K562 (cell line): ENCODE measurements around the gene APLP1. TPM values are rescaled to one million over a fixed set of nuclear protein-coding genes. Genes with fewer than 3 reads are reported as not detected.

ENCODE experiments used
- ATAC-seq: fragments of 200-7000 bp; cut with Tn5 transposase; 3 replicates; pipeline ENCODE4 v1.9.1; 2020; ENCODE audit warnings: moderate library complexity
- BruUV-seq: library from RNA; stranded (reverse); fragments of 400-500 nt; replicated peaks from 2 replicates; lab custom pipeline; 2021; lab: Mats Ljungman, UMichigan
- CTCF ChIA-PET: fragments of 300-600 bp; formaldehyde crosslinking; extraction: SDS; loops from one replicate; lab custom pipeline; 2021; ENCODE audit warnings: low intra/inter-chr PET ratio; lab: Yijun Ruan, JAX
- POLR2A ChIA-PET: fragments of 300-600, 350-650 bp; sonication (Branson Sonifier 250); formaldehyde crosslinking; extraction: SDS; loops from one replicate; lab custom pipeline; 2021; ENCODE audit warnings: antibody characterized with exemption, inconsistent platforms; lab: Yijun Ruan, JAX
- DNase-seq, 4 experiments: peaks; one replicate each; pipeline versions ENCODE4 v3.0.0 to v3.0.0-alpha.2; 2011 to 2018; ENCODE audit warnings: low spot score in 3 of 4, mixed read lengths in 3 of 4; ENCODE audit errors: extremely low read depth in 1 of 4
- FAIRE-seq: peaks from 2 replicates; lab custom pipeline; 2011; peaks lifted over from hg19 to GRCh38; lab: Jason Lieb, UNC
- H2AFZ ChIP-seq: 2 replicates; pipeline ENCODE4 v1.6.0; 2011; ENCODE audit warnings: low read depth, low read length, control low read depth, inconsistent platforms
- H3K27ac ChIP-seq: fragments of 200-600 bp; 3 replicates; pipeline ENCODE4 v1.8.0; 2011; ENCODE audit warnings: low read depth, mild to moderate bottlenecking, control low read depth, inconsistent platforms, low read length, moderate library complexity, mixed read lengths; ENCODE audit errors: extremely low read depth
- H3K27me3 ChIP-seq, 2 experiments: fragments of 300-600 bp in 1 of 2; 2 replicates in 1 of 2; 3 replicates in 1 of 2; pipeline versions ENCODE4 v1.6.0 to v1.8.0; 2011; ENCODE audit warnings: inconsistent platforms in 2 of 2, low read length in 2 of 2, mild to moderate bottlenecking in 1 of 2, mixed read lengths in 1 of 2, moderate library complexity in 1 of 2; ENCODE audit not compliant: control insufficient read depth in 2 of 2, insufficient read depth in 2 of 2
- H3K36me3 ChIP-seq: fragments of 300-600 bp; 3 replicates; pipeline ENCODE4 v1.8.0; 2011; ENCODE audit warnings: mild to moderate bottlenecking, low read length, inconsistent platforms; ENCODE audit not compliant: control insufficient read depth, insufficient read depth
- H3K4me1 ChIP-seq, 2 experiments: fragments of 200-600 bp in 1 of 2; replicated peaks in 1 of 2; 2 replicates in 1 of 2; 3 replicates in 1 of 2; pipeline versions ENCODE4 v1.5.1 to v1.8.0; 2011; ENCODE audit warnings: inconsistent platforms in 2 of 2, low read length in 2 of 2, mild to moderate bottlenecking in 1 of 2, mixed read lengths in 1 of 2, moderate library complexity in 1 of 2; ENCODE audit not compliant: control insufficient read depth in 2 of 2, insufficient read depth in 2 of 2
- H3K4me2 ChIP-seq: 2 replicates; pipeline ENCODE4 v1.6.1; 2011; ENCODE audit warnings: low read length, control low read depth, inconsistent platforms, mixed read lengths; ENCODE audit not compliant: insufficient read depth
- H3K4me3 ChIP-seq: fragments of 200-600 bp; sonication (generic), shearing (Covaris generic); 2 replicates; pipeline ENCODE4 v1.5.1; 2016; ENCODE audit warnings: control low read depth, inconsistent platforms
- H3K79me2 ChIP-seq: fragments of 200-600 bp; 3 replicates; pipeline ENCODE4 v1.8.0; 2011; ENCODE audit warnings: low read length, inconsistent platforms; ENCODE audit not compliant: control insufficient read depth, insufficient read depth
- H3K9ac ChIP-seq, 2 experiments: 2 replicates each; pipeline versions ENCODE4 v1.6.0 to v1.6.1; 2011; ENCODE audit warnings: low read depth in 2 of 2, low read length in 2 of 2, control low read depth in 1 of 2, inconsistent platforms in 1 of 2, mild to moderate bottlenecking in 1 of 2, mixed read lengths in 1 of 2; ENCODE audit not compliant: insufficient read depth in 1 of 2
- H3K9me1 ChIP-seq: one replicate; pipeline ENCODE4 v1.6.0; 2011; ENCODE audit warnings: inconsistent platforms, mild to moderate bottlenecking, low read length, moderate library complexity; ENCODE audit not compliant: control insufficient read depth, insufficient read depth
- H3K9me3 ChIP-seq: replicated peaks from 2 replicates; pipeline ENCODE4 v1.5.1; 2011; ENCODE audit warnings: low read depth, low read length, inconsistent platforms; ENCODE audit not compliant: control insufficient read depth, insufficient read depth
- H4K20me1 ChIP-seq: replicated peaks from 2 replicates; pipeline ENCODE4 v1.6.1; 2011; ENCODE audit warnings: low read length, inconsistent platforms, mixed read lengths; ENCODE audit not compliant: control insufficient read depth, insufficient read depth
- ARID3A ChIP-seq: IDR thresholded peaks from 2 replicates; pipeline ENCODE4 v1.6.1; 2012; ENCODE audit warnings: low read depth, low read length, improper control_type of control experiment, borderline replicate concordance
- PML ChIP-seq: IDR thresholded peaks from 2 replicates; pipeline ENCODE4 v1.6.1; 2012; ENCODE audit warnings: low read length, inconsistent platforms
- RBM25 ChIP-seq: fragments of 200-400 bp; formaldehyde crosslinking; IDR thresholded peaks from 2 replicates; pipeline ENCODE4 v1.6.1; 2018; ENCODE audit warnings: low read length, low read depth, moderate library complexity; ENCODE audit not compliant: severe bottlenecking
- TAF9B ChIP-seq: fragments of 450-650 bp; IDR thresholded peaks from 2 replicates; pipeline ENCODE4 v1.6.1; 2018; ENCODE audit warnings: mild to moderate bottlenecking; ENCODE audit not compliant: partially characterized antibody
- WGBS: fragments of 100-300 bp; shearing (Covaris generic); methylation state at CpG from one replicate; pipeline ENCODE4 v1.1.6; 2016; ENCODE audit warnings: low coverage, mixed read lengths; ENCODE audit not compliant: insufficient coverage; ENCODE audit errors: missing lambda C conversion rate; 5-methylcytosine and 5-hydroxymethylcytosine counted together
- in situ Hi-C: fragments of 300-500 bp; cut with MboI; formaldehyde crosslinking; loops from 4 replicates; pipeline ENCODE4 v1.15.0; 2018; ENCODE audit warnings: inconsistent platforms, mixed read lengths
- intact Hi-C: fragments of 100-400 bp; cut with micrococcal nuclease; formaldehyde crosslinking; loops from 2 replicates; pipeline ENCODE4 v1.14.2; 2022
- polyA plus RNA-seq, 8 experiments: library from polyadenylated mRNA; depleted of rRNA in 4 of 8; stranded (reverse) in 5 of 8; unstranded in 3 of 8; fragments of >200 nt; fragmentation: Nextera tagmentation in 2 of 8; fragmentation: Illumina TruSeq in 1 of 8; extraction: Ambion mirVana in 2 of 8; extraction: Trizol in 1 of 8; gene quantifications; 2 replicates each; pipeline versions ENCODE4 v1.2.1 to v1.2.3, GENCODE V29; 2011 to 2014; ENCODE audit warnings: inconsistent platforms in 1 of 8, missing spikeins in 1 of 8
- total RNA-seq, 7 experiments: library from RNA; depleted of rRNA in 6 of 7; stranded (reverse); fragments of >200 nt in 6 of 7; fragmentation: Illumina TruSeq in 2 of 7; extraction: Trizol in 2 of 7; gene quantifications; 2 replicates each; pipeline versions ENCODE4 v1.2.1 to v1.2.3, GENCODE V29; 2011 to 2021; ENCODE audit warnings: low replicate concordance in 1 of 7
- TF ChIP-seq, protein P1 (sequence below): sonication (generic); formaldehyde crosslinking; IDR thresholded peaks from 2 replicates; pipeline ENCODE4 v1.8.0; 2023; ENCODE audit warnings: mild to moderate bottlenecking, missing genetic modification reagents

The APLP1 gene
- total and polyA plus RNA-seq, 9 of the 15 experiments (the other 6 are each of a cell fraction or from before 2014, with no cell fraction given) = 0.69 to 9.9 (median 4.7) TPM

DNA sequence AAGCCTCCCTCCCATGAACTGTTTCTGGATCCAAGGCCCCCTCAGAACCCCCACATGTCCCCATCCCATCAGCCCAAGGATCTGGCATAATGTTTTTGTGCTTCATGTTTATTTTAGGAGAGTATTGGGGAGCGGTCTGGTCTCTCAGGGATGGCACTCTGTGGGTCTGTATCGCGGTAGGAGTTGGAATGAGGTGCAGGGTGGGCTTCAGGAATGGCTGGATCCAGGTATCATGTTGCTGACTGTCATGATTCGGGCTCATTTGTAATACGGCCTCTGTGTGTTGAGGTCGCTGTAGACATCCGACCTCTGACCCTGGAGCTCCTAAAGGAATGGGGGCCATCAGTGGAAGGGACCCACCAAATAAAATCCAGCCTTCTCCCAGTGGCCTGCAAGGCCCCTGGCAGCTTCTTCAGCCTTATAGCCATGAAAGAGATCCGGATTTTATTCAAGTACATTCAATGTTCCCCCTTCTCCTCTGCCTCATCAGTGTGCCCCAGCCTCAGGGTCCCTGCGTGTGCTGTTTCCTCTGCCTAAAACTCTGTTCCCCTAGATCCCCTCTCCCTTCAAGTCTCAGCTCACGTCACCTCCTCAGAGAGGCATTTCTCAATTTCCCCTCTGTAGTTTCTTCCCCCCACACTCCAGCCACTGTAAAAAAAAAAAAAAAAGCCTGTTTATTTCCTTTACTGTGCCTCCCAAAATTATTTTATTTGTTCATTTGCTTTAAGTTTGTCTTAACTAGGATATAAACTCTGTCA is 36.1 kb downstream of the APLP1 start:
- no peaks in the 10 kb centered on the region for H3K9me1 ChIP-seq
- no peak overlapping the region for H3K4me3 ChIP-seq
- POLR2A ChIA-PET = interaction anchor here (0.6 to 1.4 kb wide), 4 partner anchors 12 to 555 kb away, joined by 3 to 4 read pairs (median 3); no protein-coding TSS in a partner anchor
- ATAC-seq (no peak), FAIRE-seq (no peak), DNase-seq (no peak)
- no TSS peak for BruUV-seq
- in situ Hi-C loops (no loop called here), intact Hi-C loops (no loop called here)
- CTCF ChIA-PET = interaction anchor here (0.6 to 1.0 kb wide), 2 partner anchors 23 to 79 kb away, joined by 4 to 5 read pairs; no protein-coding TSS in a partner anchor
- no peaks in the 10 kb centered on the region for H4K20me1 ChIP-seq
- WGBS = 72% methylated on average over 10 of the region's 10 CpGs
- no peaks in the 10 kb centered on the region for H3K36me3 ChIP-seq
- no peaks in the 10 kb centered on the region for H3K27me3 ChIP-seq
- no peaks in the 10 kb centered on the region for H3K9me3 ChIP-seq
- H3K27ac ChIP-seq = peak overlapping the region; percentile 33; the same call in 1 of the 3 replicates
- no peak for TF ChIP-seq PML
- no peak for TF ChIP-seq ARID3A
- TF ChIP-seq RBM25 = peak; percentile 41
- TF ChIP-seq, protein P1, sequence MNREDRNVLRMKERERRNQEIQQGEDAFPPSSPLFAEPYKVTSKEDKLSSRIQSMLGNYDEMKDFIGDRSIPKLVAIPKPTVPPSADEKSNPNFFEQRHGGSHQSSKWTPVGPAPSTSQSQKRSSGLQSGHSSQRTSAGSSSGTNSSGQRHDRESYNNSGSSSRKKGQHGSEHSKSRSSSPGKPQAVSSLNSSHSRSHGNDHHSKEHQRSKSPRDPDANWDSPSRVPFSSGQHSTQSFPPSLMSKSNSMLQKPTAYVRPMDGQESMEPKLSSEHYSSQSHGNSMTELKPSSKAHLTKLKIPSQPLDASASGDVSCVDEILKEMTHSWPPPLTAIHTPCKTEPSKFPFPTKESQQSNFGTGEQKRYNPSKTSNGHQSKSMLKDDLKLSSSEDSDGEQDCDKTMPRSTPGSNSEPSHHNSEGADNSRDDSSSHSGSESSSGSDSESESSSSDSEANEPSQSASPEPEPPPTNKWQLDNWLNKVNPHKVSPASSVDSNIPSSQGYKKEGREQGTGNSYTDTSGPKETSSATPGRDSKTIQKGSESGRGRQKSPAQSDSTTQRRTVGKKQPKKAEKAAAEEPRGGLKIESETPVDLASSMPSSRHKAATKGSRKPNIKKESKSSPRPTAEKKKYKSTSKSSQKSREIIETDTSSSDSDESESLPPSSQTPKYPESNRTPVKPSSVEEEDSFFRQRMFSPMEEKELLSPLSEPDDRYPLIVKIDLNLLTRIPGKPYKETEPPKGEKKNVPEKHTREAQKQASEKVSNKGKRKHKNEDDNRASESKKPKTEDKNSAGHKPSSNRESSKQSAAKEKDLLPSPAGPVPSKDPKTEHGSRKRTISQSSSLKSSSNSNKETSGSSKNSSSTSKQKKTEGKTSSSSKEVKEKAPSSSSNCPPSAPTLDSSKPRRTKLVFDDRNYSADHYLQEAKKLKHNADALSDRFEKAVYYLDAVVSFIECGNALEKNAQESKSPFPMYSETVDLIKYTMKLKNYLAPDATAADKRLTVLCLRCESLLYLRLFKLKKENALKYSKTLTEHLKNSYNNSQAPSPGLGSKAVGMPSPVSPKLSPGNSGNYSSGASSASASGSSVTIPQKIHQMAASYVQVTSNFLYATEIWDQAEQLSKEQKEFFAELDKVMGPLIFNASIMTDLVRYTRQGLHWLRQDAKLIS (CRISPR knock-in tag) = no peak
- no peak for TF ChIP-seq TAF9B
- H3K9ac ChIP-seq = no peak overlapping the region; a peak in 1 of 4 replicates
- peaks cover 8% of the 10 kb centered on the region; the same call in 2 of the 3 replicates for H3K79me2 ChIP-seq
- no peak overlapping the region for H3K4me2 ChIP-seq
- peak overlapping the region; percentile 58 for H2AFZ ChIP-seq
- H3K4me1 ChIP-seq = peaks cover 39 to 47% of the 10 kb centered on the region in 2 experiments
